HG02938 (cell line): Measurements from ENCODE around the gene DAGLA.

ENCODE experiments used
- ATAC-seq: cut with Tn5 transposase; IDR thresholded peaks from one replicate; pipeline ENCODE4 v1.9.1; 2021; ENCODE audit warnings: mild to moderate bottlenecking, moderate library complexity; ENCODE audit not compliant: unreplicated experiment

DAGLA gene

DNA sequence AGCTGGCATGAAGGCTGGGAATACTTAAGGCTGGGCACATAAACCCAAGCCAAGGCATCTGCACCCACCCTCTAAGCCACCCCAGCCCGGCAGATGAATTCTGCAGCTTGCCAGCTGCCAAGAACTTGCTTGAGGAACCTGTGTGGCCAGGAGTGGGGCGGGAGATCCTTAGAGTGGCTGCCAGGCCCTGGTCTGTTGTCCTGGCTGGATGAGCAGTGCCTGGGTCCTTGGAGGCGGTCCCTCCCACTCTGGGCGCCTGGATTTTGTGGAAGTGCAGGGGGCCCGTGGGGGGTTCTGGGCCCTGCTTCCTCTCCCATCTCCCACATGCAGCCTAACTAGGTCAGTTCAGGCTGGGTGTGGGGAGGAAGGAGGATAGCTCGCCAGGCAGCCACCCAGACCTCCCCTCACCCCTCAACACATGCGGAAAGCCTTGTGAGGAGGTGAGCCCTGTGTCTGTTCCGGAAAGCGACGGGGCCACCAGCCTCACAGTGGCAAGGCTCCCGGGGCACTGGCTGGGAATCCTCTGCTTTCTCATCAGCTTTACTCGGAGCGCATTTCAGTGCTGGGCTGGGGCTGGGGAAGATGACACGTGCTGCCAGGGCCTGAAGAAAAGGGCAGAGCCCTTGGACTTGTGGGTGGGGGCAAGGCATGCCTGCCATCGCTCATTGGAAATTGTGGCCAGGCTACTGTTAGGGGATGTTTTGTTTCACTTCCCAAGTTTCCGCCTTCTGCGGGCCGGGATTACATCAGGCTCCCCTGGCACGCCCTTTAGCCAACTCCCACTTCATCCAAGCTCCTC is 8.4 kb downstream of the DAGLA start:
- no peak for ATAC-seq

DNA sequence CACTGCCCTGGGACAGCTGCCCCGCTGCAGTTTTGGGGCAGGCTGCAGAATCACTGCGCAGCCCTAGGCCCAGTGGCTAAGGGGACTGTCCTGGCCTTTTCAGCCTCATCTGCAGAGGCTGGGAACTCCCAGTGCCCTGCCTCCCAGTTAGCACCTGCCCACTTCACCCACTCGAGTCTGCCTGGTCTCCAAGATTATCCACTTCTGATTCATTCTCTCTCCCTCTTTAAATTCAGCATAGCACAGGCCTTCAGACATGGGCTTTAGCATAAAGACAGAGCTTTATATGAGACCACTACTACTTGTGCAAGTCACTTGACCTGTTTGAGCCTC is 8.9 kb downstream of the DAGLA start:
- ATAC-seq: no peak

DNA sequence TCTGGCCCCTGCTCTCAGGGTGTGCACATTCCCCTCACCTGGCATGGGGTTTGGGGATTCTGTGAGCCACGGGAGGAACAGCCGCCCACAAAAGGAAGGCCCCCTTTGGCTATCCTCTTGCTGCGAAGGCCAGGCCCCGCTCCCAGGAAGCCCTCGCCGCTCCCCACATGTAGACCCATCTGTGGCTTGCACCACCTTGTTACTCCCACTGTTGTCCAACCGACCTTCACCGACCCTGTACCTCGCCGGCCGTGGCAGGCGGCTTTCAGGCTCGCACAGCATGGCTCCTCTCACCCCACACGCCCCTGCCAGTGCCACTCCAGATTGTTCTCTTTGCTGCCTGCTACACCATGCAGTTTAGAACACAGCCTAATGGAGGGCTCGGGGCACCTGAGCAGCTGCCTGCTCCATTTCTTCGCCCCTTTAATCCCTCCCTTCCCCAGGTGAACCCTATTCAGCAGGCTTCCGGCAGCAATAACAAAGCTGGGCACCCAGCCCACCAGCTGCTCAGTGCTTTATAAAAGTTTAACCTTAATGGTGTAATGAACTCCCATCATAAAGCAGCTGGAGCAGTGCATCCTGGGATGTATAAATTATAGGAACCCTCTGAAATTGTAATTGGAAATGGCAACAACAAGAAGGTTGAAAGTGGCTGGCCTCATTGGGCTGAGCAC is 10.7 kb downstream of the DAGLA start:
- no peak for ATAC-seq

GRCh38 chr11:61691380-61692156 is 11.4 kb downstream of the DAGLA start:
- ATAC-seq: no peak

GRCh38 chr11:61693922-61694601 is 13.9 kb downstream of the DAGLA start:
- ATAC-seq: no peak

DNA sequence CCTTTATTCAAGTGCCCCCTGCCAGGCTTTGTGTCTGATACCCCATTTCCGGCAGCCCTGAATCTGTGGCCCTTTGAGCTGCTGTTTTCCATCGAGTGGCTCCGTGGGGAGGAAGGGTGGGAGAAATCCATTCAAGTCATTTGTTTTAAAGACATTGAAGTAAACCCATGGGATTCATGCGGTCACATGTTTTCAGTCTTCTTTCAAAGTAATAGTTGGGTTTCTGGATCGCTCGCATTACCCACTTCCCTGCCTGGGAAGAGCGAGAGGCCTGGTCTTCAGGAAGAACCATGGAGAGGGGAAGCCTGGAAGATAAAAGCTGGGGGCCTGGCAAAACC is 14.4 kb downstream of the DAGLA start:
- no peak for ATAC-seq

DNA sequence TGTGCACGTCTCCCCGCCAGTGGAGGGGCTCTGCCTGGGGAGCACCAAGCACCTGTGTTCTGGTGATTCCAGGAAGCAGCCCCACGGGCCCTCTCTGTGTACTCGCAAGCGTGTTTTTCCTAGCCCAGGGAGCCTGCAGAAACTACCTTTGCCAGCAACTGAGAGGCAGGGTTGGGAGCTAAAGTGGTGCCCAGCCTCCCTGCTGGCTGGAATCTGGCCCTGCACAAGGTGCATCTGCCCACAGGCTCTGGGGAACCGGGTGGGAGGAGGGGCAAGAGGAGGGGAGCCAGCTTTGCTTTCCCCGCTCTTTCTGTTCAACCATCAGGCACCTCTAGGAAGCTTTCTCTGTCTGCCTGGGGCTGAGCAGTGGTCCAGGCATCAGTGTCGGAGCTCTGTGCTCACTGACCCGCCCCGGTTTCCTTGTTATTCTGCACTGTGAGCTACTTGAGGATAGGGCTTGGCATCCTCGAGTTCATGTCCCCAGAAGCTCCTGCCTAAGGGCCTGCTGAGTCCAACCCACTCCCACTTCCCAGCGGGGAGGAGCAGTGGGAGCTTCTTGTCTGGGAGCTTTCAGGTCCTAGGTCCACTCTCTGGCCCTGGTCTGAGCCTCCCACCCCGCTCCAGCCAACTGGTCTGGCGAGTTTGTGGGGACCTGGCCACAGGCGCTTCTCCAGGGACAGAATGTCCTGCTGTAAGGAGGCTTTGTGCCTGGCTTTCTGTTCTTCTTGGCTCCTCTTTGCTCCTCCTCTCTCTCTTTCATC is 14.9 kb downstream of the DAGLA start:
- ATAC-seq: no peak

DNA sequence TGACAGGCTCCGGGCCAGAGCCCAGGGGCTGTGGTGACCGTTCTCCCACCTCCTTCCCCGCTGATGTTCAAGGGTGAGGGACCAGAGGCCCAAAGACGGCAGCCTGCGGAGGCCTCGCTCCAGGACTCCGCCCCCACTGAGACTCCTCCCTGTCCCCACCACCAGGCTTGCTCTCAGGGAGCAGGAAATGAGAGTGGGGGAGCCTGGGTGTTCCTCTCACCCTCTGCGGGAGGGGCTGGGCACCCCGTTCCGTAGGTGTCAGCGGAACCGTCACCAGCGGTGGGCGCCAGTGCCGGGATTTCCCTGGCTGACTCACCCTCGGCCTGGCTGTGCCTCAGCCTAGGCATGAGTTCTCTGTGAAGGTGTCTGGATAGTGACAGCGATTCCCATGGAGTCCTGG is 15.7 kb downstream of the DAGLA start:
- ATAC-seq: no peak

- ATAC-seq: no peak
These were observed 16.4 kb downstream of the DAGLA start for GRCh38 chr11:61696602-61697001.

GRCh38 chr11:61697078-61697502 is 16.9 kb downstream of the DAGLA start:
- no peak for ATAC-seq

DNA sequence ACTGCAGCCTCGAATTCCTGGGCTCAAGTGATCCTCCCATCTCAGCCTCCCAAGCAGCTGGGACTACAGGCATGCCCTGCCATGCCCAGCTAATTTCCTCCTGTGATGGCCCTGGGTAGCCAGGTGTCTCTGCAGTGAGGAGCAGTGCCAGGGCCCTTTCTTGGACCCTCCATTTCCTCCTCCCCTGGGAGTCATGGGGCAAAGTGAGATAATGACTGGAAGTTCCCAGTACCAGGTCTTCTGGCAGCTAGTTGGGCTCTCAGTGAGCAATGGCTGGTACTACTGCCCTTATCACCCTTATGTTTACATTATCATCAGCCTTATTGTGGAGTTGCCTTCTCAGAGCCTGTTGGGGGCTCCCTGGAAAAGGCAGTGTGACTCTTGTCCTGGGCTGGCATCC is 17.6 kb downstream of the DAGLA start:
- ATAC-seq: no peak

DNA sequence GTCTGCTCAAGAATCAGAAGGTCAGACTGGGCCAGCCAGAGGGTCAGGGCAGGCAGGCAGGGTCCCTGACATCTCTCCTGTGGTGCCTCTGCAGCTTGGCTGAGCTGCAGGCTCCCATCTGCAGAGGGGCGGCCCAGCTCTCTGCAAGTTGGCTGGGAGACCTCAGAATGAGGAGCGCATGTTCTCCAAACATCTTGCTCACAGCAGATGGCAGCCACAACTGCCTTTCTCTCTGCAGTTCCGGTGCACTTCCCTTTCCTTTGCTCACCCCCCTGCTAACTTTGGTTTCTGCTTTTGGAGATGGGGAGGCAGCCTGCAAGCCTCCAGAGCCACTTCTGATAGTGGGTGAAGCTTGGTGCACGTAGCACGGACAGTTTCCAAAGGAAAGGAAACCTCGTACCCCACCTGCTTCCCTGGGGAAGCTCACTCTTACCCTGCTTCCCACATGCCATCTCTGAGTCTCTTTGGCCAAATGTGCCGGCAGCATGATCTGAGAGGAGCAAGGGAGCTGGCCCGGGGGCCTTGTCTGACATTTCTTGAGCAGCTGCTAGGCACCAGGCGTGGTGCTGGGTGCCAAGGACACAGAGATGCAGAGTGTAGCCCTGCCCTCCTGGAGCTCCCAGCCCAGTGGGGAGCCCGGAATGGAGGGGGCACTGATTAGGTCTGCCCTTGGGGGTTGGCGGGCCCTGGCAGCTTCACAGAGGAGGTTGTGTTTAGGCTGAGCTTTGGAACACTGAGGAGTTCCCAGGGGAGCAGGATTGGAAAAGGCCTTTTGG is 18.2 kb downstream of the DAGLA start:
- ATAC-seq: no peak

DNA sequence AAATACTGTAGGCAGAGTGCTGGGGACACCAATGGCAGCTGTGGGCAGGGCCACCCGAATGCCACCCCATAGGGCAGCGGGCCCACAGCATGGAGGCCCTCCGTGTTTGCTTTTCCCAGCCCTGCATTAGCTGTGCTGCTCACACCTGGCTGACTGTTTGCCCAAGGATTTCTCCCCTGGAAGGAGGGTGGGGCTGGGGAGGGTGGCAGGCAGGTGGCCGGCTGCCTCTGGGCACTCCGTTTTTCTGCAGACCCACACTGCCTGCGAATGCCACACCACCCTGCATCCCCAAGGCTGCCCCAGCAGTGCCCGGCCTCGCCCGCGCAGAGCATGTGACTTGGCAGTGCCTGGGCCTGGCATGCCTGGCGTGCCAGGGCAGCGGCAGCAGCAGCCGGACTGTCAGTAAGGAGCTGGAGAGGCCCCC is 19.6 kb downstream of the DAGLA start:
- ATAC-seq: no peak

DNA sequence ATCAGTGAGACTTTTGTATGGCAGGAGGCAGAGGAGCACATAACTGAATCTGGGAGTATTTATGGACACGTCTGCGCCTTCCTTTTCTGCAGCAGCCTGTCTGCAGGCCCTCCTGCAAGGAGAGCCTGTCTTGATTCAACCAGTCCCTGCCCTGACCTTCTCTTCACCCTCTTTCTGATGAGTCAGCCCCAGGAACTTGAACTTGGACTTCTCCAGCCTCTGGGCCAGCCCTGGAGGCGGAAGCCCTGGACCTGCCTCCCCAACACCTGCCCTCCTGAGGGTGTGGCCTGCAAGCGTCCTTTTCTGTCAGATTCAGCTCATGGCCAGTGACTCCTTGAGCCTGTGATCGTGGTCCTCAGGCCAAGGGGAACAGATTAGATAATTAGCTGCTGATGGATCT is 20.0 kb downstream of the DAGLA start:
- ATAC-seq: no peak

GRCh38 chr11:61700720-61701119 is 20.5 kb downstream of the DAGLA start:
- no peak for ATAC-seq

DNA sequence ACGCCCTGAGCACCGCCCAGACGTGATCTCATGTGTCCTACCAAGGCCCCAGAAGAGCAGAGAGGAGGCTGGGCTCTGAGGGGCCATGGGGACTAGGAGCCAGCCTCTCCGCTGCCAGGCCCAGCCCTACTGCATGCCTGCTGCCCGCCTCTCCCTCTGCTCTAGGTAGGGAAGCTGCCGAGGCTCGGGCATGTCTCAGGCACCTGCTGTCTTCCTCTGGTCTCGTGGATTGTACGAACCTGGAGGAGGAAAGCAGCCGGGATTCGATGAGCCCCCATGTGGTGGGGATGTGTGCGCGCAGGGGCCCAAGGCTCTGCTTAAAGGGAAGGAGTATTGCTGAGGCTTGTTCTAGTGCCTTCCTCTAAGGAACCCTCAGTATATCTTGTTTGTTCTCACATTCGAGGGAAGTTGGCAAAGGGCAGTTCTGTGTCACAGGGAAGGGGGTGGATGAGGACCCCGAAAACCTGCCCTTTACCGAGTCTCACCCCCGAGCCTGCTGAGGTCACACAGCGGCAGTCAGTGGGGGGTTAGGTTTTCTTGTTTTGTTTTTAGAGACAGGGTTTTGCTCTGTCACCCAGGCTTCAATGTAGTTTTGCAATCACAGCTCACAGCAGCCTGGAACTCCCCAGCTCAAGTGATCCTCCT is 21.2 kb downstream of the DAGLA start:
- no peak for ATAC-seq

GRCh38 chr11:61702701-61703312 is 22.6 kb downstream of the DAGLA start:
- no peak for ATAC-seq

GRCh38 chr11:61704838-61705237 is 24.6 kb downstream of the DAGLA start:
- ATAC-seq: no peak
